GM12878 (cell line): ENCODE measurements around the gene DPF3. TPM values are rescaled to one million over a fixed set of nuclear protein-coding genes. Genes with fewer than 3 reads are reported as not detected.
A peak's percentile ranks its signal among the peaks of the same experiment; 100 is the strongest.

ENCODE experiments used
- ATAC-seq: fragments of 200-7000 bp; cut with Tn5 transposase; 3 replicates; pipeline ENCODE4 v1.9.1; 2020; ENCODE audit warnings: mild to moderate bottlenecking, moderate library complexity
- BruUV-seq: library from RNA; stranded (reverse); fragments of 400-500 nt; replicated peaks from 2 replicates; lab custom pipeline; 2021; lab: Mats Ljungman, UMichigan
- CTCF ChIA-PET: fragments of 300-600 bp; sonication (Branson Sonifier 250); formaldehyde crosslinking; extraction: SDS; loops from one replicate; lab custom pipeline; 2021; ENCODE audit warnings: inconsistent platforms; lab: Yijun Ruan, JAX
- POLR2A ChIA-PET: fragments of 350-600 bp; formaldehyde crosslinking; extraction: SDS; loops from one replicate; lab custom pipeline; 2021; ENCODE audit warnings: inconsistent platforms; lab: Charles Lee
- RAD21 ChIA-PET: fragments of 300-600 bp; sonication (Branson Sonifier 250); formaldehyde crosslinking; loops from one replicate; lab custom pipeline; 2023; ENCODE audit warnings: antibody characterized with exemption; ENCODE audit not compliant: unreplicated experiment; lab: Charles Lee
- SMC1A ChIA-PET: fragments of 300-600 bp; sonication (Branson Sonifier 250); formaldehyde crosslinking; loops from one replicate; lab custom pipeline; 2023; ENCODE audit not compliant: unreplicated experiment, uncharacterized antibody; lab: Charles Lee
- DNase-seq: peaks from one replicate; pipeline ENCODE4 v3.0.0-alpha.2; 2011; ENCODE audit warnings: low read depth, low spot score
- FAIRE-seq: peaks from 3 replicates; lab custom pipeline; 2011; peaks lifted over from hg19 to GRCh38; lab: Jason Lieb, UNC
- H2AFZ ChIP-seq: 2 replicates; pipeline ENCODE4 v1.6.0; 2011; ENCODE audit warnings: low read depth, low read length, control low read depth; ENCODE audit not compliant: control insufficient read depth
- H3K27ac ChIP-seq: 2 replicates; pipeline ENCODE4 v1.5.1; 2011; ENCODE audit warnings: control low read depth; ENCODE audit not compliant: control insufficient read depth, insufficient read depth
- H3K27me3 ChIP-seq, 2 experiments: replicated peaks in 1 of 2; 2 replicates each; pipeline versions ENCODE4 v1.6.0 to v1.6.1; 2011; ENCODE audit warnings: low read length in 1 of 2; ENCODE audit not compliant: control insufficient read depth in 2 of 2, insufficient read depth in 2 of 2
- H3K36me3 ChIP-seq, 2 experiments: 2 replicates each; pipeline ENCODE4 v1.5.1; 2011; ENCODE audit warnings: low read length in 1 of 2; ENCODE audit not compliant: control insufficient read depth in 2 of 2, insufficient read depth in 2 of 2
- H3K4me1 ChIP-seq: 2 replicates; pipeline ENCODE4 v1.6.1; 2011; ENCODE audit warnings: mild to moderate bottlenecking, low read length, moderate library complexity, mixed read lengths; ENCODE audit not compliant: control insufficient read depth, insufficient read depth
- H3K4me2 ChIP-seq: 2 replicates; pipeline ENCODE4 v1.6.0; 2011; ENCODE audit warnings: control low read depth; ENCODE audit not compliant: control insufficient read depth, insufficient read depth
- H3K4me3 ChIP-seq: fragments of 200-600 bp; sonication (generic); 2 replicates; pipeline ENCODE4 v1.5.1; 2016
- H3K79me2 ChIP-seq: 2 replicates; pipeline ENCODE4 v1.6.0; 2011; ENCODE audit warnings: low read length; ENCODE audit not compliant: control insufficient read depth, insufficient read depth
- H3K9ac ChIP-seq: 2 replicates; pipeline ENCODE4 v1.8.0; 2011; ENCODE audit warnings: low read length, control low read depth, mixed read lengths; ENCODE audit not compliant: control insufficient read depth, insufficient read depth
- H3K9me3 ChIP-seq: replicated peaks from 3 replicates; pipeline ENCODE4 v1.5.1; 2011; ENCODE audit warnings: mild to moderate bottlenecking, low read length; ENCODE audit not compliant: control insufficient read depth, insufficient read depth
- H4K20me1 ChIP-seq: 2 replicates; pipeline ENCODE4 v1.6.0; 2011; ENCODE audit not compliant: control insufficient read depth, insufficient read depth
- IKZF1 ChIP-seq: fragments of 450-650 bp; conservative IDR thresholded peaks from 2 replicates; pipeline ENCODE4 v1.6.1; 2017; ENCODE audit warnings: antibody characterized with exemption, mild to moderate bottlenecking
- MLLT1 ChIP-seq: fragments of 450-650 bp; IDR thresholded peaks from 2 replicates; pipeline ENCODE4 v1.6.1; 2016; ENCODE audit warnings: mild to moderate bottlenecking
- PAX5 ChIP-seq: IDR thresholded peaks from 2 replicates; pipeline ENCODE4 v1.6.1; 2011; ENCODE audit warnings: low read depth, low read length, borderline replicate concordance
- RELB ChIP-seq: fragments of 450-650 bp; IDR thresholded peaks from 2 replicates; pipeline ENCODE4 v1.6.1; 2017; ENCODE audit warnings: low read depth, mild to moderate bottlenecking, moderate library complexity
- SPI1 ChIP-seq: IDR thresholded peaks from 2 replicates; pipeline ENCODE4 v1.6.1; 2011; ENCODE audit warnings: low read depth, mild to moderate bottlenecking, low read length, moderate library complexity, borderline replicate concordance; ENCODE audit not compliant: insufficient read depth
- ZNF592 ChIP-seq: fragments of 450-650 bp; IDR thresholded peaks from 2 replicates; pipeline ENCODE4 v1.6.1; 2017; ENCODE audit warnings: mild to moderate bottlenecking, moderate library complexity
- WGBS: methylation state at CpG from one replicate; pipeline ENCODE4 v1.1.6; 2016; ENCODE audit warnings: low lambda C conversion rate; ENCODE audit not compliant: insufficient replicate concordance, insufficient coverage; ENCODE audit errors: missing lambda C conversion rate; 5-methylcytosine and 5-hydroxymethylcytosine counted together
- in situ Hi-C: fragments of 300-500 bp; cut with MboI; formaldehyde crosslinking; loops from 9 replicates; pipeline ENCODE4 v1.14.3; 2018; ENCODE audit warnings: mixed read lengths
- intact Hi-C: fragments of 100-400 bp; cut with micrococcal nuclease; formaldehyde crosslinking; loops from one replicate; pipeline ENCODE4 v1.14.2; 2022; ENCODE audit not compliant: unreplicated experiment
- polyA plus RNA-seq, 11 experiments: library from polyadenylated mRNA; depleted of rRNA in 4 of 11; unstranded in 6 of 11; stranded (reverse) in 5 of 11; fragments of >200 nt; fragmentation: Nextera tagmentation in 4 of 11; fragmentation: Illumina TruSeq in 1 of 11; extraction: Ambion mirVana in 4 of 11; extraction: Trizol in 1 of 11; gene quantifications; 1 replicate in 1 of 11; 2 replicates in 10 of 11; pipeline versions ENCODE4 v1.2.1 to v1.2.3, GENCODE V29; 2011 to 2016; ENCODE audit warnings: inconsistent platforms in 2 of 11, missing spikeins in 2 of 11, low read depth in 1 of 11
- total RNA-seq, 4 experiments: library from RNA; depleted of rRNA in 3 of 4; stranded (reverse); fragments of >200 nt in 3 of 4; fragmentation: Illumina TruSeq in 1 of 4; extraction: Trizol in 1 of 4; gene quantifications; 2 replicates each; pipeline versions ENCODE4 v1.2.1 to v1.2.3, GENCODE V29; 2013 to 2021

The DPF3 gene
- total and polyA plus RNA-seq, 10 of the 15 experiments (the other 5 are each of a cell fraction or from before 2014, with no cell fraction given) = 0.69 to 8.0 (median 2.2) TPM

- TF ChIP-seq PAX5 (peak; percentile 86), ZNF592 (no peak), IKZF1 (peak; percentile 91), RELB (peak; percentile 73)
Observed at GRCh38 chr14:72714094-72714493, 179.8 kb downstream of the DPF3 start (continued).

GRCh38 chr14:72711936-72712335, 182.0 kb downstream of the DPF3 start:
- TF ChIP-seq SPI1 (no peak), MLLT1 (0 out of 2 replicates have a peak, but pooled peaks have one; percentile 39)
- H3K4me2 ChIP-seq = no peak overlapping the region
- no peak overlapping the region for H3K27ac ChIP-seq
- ChIA-PET POLR2A (interaction anchor here (0.5 to 0.6 kb wide), 2 partner anchors 11 to 121 kb away, joined by 3 read pairs; no protein-coding TSS in a partner anchor), SMC1A (interaction anchor here (0.7 to 1.6 kb wide), 4 partner anchors 8 to 193 kb away, joined by 3 read pairs; no protein-coding TSS in a partner anchor), CTCF (interaction anchor here (1.5 to 1.9 kb wide), 3 partner anchors 113 to 196 kb away, joined by 3 to 5 read pairs (median 4); no protein-coding TSS in a partner anchor), RAD21 (no interaction called here)
- 84% methylated on average over 12 of the region's 12 CpGs for WGBS
- intact Hi-C loops = no loop called here
- no peak overlapping the region for H3K9ac ChIP-seq
- H3K79me2 ChIP-seq = no peaks in the 10 kb centered on the region
- no peaks in the 10 kb centered on the region for H3K27me3 ChIP-seq
- H3K36me3 ChIP-seq = no peaks in the 10 kb centered on the region
- no peak overlapping the region for H3K4me3 ChIP-seq
- no peak overlapping the region for H2AFZ ChIP-seq
- no peaks in the 10 kb centered on the region for H3K9me3 ChIP-seq
- ATAC-seq (no peak), FAIRE-seq (no peak), DNase-seq (no peak)
- in situ Hi-C loops = no loop called here
- no TSS peak for BruUV-seq
- H3K4me1 ChIP-seq = peaks cover 24% of the 10 kb centered on the region
- H4K20me1 ChIP-seq = no peaks in the 10 kb centered on the region
